GM15510 (cell line): ENCODE data around the gene PSMD9.

Experiments
- POLR2A ChIP-seq: IDR thresholded peaks from 3 replicates; pipeline ENCODE4 v1.6.1; 2011; ENCODE audit warnings: borderline replicate concordance; ENCODE audit not compliant: insufficient read length; ENCODE audit errors: extremely low read depth

The PSMD9 gene

DNA sequence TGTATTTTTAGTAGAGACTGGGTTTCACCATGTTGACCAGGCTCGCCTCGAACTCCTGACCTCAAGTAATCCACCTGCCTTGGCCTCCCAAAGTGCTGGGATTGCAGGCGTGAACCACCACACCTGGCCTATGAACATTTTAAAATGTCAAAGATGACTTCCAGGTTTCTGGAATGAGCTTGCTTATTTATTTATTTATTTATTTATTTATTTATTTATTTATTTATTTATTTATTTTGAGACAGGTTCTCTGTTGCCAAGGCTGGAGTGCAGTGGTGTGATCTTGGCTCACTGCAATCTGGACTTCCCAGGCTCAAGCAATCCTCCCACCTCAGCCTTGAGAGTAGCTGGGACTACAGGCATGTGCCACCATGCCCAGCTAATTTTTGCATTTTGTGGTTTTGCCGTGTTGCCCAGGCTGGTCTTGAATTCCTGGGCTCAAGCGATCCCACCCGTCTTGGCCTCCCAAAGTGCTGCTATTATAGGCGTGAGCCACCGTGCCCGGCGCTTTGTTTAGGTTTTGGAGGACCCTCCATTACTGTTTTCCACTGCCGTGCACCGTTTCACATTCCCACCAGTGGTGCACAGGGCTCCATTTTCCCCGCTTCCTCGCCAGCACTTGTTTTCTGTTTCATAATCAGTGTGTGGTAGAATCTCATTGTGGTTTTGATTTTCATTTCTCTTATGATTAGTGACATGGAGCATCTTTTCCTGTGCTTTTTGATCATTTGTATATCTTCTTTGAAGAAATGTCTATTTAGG, 23.4 kb downstream of the PSMD9 start:
- no peak for TF ChIP-seq POLR2A

DNA sequence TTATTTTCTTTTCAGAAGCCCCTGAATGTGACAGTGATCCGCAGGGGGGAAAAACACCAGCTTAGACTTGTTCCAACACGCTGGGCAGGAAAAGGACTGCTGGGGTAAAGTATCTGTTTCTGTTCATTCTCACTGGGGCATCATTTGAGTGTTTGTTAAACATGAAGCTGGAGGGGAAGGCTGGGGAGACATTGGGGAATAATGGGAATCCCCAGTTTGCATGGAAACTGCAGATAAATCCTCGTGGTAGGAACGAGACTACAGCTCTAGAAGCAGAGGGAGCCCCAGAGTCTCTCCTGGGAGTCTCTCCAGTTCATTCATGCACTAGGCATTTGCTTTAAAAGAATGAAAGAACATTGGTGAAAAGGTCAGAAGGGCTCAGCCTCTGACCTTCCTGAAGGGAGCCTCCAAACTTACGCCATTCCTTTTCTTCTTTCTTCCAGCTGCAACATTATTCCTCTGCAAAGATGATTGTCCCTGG, 27.3 kb downstream of the PSMD9 start:
- no peak for TF ChIP-seq POLR2A

DNA sequence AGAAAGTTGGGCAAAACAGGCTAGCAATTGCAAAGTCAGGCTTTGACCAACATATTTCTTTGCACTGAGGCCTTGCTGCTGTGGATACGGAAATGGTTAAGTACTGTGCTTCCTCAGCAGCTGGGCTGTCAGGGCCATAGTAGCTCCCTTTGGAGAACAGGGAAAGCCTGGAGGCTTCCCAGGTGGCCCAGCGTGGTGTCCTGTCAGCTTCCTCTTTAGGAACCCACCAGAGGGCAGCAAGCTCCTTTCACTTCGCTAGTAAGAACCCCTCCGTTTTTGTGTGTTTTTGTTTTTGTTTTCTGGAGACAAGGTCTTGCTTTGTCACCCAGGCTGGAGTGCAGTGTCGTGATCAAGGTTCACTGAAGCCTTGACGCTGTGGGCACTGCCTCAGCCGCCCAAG, 28.1 kb downstream of the PSMD9 start:
- TF ChIP-seq POLR2A = no peak

DNA sequence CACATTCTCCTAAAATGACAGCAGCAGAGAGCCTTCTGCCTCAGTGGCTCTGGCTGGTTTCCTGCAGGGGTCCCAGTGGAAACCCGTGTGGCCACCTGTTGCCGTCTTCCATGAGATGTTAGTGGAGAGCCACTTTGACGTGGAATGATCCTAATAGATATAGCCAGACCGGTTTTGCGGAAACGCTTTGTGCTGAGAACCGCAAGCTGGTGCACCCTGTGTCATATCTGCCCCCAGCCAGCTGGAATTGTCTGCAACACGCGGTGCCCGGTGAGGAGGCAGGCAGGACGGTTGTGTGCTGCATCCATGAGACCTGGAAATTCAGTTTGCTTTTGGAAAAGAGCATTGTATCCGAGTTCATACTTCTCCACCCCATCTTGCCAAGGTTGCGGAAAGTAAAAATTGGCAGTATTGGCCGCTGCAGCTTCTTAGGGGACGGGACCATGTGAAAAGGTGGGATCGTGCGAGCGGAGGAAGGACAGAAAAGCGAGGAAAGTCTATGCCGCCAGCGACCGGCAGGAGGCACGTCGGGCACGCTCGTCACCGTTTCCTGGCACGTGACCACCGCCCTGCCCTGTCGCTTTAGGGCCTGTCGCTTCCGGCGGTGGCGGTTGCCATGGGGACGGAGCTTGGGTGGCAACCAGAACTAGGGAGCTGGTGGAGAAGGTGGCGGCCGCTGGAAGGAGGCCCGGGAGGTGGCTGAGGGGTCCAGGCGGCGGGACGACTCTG, 29.5 kb downstream of the PSMD9 start, which contains the start of gene CFAP251:
Gene CFAP251, plus strand, starts transcription at position 643 of the 729 bp plus-strand sequence. CDS start 2,714 bp downstream, outside the sequence.
- peak; percentile 23 for TF ChIP-seq POLR2A

DNA sequence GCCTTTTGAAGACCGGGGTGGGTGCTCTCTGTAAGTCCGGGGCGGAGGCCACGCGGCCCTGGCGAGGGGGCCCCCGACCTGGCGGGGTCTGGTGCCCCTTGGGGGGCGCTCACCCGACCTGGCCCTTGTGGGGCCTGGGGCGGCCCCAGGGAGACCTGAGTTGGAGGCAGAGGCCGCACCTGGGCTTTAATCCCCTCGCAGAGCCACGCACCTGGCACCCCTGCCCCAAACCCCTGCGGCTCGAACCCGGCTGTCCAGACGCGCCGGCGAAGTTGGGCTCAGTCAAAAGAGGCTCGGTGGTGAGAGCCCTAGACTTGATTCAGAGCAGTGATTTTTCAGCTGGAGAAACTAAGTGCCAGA, 30.1 kb downstream of the PSMD9 start:
- no peak for TF ChIP-seq POLR2A

DNA sequence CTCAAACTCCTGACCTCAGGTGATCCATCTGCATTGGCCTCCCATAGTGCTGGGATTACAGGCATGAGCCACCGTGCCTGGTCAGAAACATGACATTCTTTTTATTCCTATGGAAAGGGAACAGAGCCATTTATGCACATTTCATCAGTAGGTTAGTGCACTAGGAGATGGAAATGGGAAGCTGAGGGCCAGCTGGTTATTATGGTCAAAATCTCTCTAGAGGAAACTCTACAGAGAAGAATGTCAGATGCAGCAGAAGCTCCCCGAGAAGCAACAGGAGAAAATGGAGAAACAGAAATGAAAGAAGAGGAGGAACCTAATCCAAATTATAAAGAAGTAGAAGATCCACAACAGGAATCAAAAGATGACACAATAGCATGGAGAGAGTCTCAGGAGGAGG, 32.5 kb downstream of the PSMD9 start:
- no peak for TF ChIP-seq POLR2A

DNA sequence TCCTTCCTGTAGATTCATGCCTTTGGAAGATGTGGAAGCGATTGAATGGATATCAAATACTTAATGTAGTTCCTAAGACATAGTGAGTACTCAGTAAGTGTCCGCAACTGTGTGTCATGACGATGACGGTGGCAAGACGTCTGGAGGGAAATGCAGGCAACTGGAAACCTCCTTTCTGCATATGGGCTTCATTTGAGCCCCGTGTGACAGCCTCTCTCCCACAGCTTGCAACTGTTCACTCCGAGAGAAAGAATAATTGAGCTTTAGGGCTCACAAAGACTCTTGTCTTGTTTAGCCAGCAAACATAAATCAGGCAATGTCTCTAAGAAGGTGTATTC, 36.7 kb downstream of the PSMD9 start:
- no peak for TF ChIP-seq POLR2A

DNA sequence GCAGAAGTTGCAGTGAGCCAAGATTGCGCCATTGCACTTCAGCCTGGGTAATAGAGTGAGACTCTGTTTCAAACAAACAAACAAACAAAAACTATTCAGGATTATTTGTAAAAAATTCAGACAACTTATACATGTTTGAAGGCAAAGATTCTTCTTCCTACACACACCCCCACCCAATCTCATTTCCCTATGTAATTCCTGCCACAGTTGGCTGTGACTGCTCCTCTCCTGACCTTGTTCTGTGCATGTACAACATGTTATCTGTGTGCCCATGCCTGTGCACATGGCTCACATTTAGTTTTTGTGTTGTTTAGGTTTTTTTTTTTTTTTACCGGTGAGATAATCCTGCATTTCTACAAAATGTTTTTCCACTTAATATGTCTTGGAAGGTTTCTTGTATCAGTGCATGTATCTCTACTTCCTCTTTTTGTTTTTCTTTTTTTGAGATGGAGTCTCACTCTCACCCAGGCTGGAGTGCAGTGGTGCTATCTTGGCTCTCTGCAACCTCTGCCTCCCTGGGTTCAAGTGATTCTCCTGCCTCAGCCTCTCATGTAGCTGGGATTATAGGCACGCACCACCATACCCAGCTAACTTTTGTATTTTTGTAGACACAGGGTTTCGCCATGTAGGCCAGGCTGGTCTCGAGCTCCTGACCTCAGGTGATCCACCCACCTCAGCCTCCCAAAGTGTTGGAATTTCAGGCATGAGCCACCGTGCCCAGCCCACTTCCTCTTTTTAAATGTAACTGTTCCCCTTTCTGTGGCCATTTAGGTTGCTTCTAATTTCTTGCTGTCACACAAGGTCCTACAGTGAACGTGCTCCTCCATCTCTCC, 38.5 kb downstream of the PSMD9 start:
- TF ChIP-seq POLR2A = no peak

DNA sequence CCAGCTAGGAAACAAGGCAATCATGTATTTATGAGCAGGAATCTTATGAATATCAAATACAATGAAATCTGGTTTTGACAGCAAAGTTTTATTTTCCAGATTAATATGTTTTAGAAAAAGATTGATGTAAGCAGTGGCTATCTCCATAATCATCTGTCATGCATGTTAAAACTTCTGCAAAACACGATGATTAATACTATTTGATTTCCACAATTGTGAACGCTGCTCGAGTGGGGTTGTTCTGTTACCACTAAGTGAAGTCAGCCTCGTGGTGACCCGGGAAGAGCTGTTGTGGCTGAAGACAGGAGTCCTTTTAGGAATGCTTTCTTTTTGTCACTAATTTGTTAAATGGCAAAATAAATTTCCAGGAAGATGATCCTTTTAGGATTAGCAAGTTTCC, 39.2 kb downstream of the PSMD9 start:
- no peak for TF ChIP-seq POLR2A

DNA sequence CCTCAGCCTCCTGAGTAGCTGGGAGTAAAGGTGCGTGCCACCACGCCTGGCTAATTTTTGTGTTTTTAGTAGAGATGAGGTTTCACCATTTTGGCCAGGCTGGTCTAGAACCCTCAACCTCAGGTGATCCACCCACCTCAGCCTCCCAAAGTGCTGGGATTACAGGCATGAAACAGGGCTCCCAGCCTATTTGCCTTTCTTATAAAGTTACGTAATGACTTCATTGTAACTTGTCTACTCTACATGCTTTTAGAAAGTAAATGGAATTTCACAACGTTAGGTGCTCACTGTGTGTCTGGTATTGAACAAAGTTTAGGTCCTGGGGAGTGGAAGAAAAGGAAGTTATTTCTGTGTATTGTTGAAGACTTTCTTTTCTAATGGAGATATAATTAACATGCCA, 42.3 kb downstream of the PSMD9 start:
- no peak for TF ChIP-seq POLR2A

DNA sequence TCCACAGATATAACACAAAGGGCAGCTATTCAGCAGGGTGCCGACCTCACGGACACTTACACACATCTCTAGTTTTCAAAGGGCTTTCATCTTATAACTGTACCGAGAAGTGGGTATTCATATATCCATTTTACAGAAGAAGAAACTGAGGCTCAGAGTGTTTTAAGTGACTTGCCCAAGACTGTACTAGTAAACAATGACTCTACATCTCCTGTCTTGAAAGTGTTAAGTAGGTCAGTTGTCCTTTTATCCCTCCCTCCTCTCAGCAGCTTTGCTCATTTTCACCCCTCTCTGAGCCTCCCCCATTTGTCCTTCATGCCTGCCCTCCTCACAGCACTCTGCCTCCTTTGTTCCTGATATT, 43.6 kb downstream of the PSMD9 start:
- no peak for TF ChIP-seq POLR2A

DNA sequence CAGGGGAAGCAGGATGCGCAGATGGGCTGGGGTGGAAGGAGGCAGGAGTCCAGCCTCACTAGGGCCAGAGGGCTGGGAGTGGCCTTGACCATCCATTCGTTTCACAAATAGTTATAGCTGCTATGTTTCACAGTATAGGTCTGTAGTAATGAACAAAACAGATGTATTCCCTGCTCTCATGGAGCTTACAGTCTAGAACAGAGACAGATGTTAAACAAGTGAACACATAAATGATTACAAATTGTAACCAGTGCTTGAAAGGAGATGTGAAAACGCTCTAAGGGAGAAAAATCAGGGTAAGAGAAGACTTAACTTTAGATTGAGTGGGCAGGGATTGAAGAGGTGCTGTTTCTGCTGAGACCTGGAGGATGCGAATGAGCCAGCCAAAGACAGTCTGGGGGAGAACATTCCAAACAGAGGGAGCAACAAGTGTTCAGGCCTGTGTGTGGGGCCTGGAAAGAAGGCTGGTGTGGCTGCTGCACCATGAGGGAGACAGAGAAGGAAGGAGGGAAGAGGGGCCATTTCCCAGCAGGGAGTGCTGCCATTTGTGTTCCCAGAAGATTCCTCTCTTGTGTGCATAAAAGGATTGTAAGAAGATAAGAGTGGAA, 44.4 kb downstream of the PSMD9 start:
- no peak for TF ChIP-seq POLR2A

DNA sequence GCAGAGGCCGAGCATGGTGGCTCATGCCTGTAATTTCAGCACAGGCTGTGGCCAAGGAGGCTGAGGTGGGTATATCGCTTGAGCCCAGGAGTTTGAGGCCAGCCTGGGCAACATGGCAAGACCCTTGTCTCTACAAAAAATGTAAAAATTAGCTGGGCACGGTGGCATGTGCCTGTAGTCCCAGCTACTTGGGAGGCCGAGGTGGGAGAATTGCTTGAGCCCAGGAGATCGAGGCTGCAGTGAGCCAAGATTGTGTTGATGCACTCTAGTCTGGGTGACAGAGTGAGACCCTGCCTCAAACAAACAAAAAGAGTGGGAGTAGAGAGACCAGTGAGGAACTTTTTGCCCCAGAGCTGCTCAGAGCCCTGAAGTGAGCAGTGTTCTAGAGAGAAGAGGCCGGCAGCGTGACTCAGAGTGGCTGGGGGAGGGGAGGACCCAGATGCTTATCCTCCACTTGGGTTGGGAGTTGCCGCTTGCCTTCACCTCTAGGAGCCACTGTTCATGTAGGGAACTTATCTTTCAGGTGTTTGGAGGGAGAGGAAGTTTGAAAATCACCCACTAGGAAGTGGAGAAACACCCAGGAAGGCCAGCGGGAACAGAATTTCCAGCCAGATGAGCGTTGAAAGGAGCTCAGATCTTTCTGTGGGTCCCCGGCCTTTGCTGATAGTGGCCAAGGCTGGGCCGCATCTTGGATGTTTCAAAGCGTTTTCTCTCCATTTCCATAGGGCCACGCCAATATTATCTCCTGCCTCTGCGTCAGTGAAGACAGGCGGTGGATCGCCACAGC, 45.1 kb downstream of the PSMD9 start:
- TF ChIP-seq POLR2A = no peak

DNA sequence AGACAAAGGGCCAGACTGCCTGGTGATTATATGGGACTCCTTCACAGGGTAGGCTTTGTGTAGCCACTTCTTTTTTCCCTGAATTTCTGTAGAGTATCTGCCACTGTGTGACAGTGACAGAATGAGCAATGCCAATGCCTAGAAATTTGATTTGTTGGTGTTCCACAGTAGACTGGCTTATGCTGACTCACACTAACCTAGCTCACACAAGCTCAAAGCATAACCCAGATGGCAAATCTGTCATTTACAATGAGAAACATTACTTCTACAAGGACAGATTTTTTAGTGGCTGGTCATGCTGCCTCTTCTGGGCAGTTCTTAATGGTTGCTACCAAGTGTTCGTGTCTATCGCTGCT, 45.7 kb downstream of the PSMD9 start:
- no peak for TF ChIP-seq POLR2A
